DMS53 (cell line): ENCODE data around the gene UBAC2.

Experiments used
- DNase-seq: peaks from one replicate; lab custom pipeline; 2025; lab: John Stamatoyannopoulos, UW

UBAC2 gene

GRCh38 chr13:99418103-99418842 is 217.6 kb downstream of the UBAC2 start:
- no peak for DNase-seq

GRCh38 chr13:99418843-99419140 is 218.1 kb downstream of the UBAC2 start:
- no peak for DNase-seq

GRCh38 chr13:99419591-99420243 is 219.1 kb downstream of the UBAC2 start:
- DNase-seq, result no peak

- DNase-seq, result no peak
These were observed 220.6 kb downstream of the UBAC2 start for GRCh38 chr13:99421271-99421670.

- DNase-seq, result no peak
These were observed 221.3 kb downstream of the UBAC2 start for GRCh38 chr13:99421758-99422585.

- no peak for DNase-seq
These were observed 222.0 kb downstream of the UBAC2 start for GRCh38 chr13:99422586-99423220.

GRCh38 chr13:99425485-99426341 is 225.1 kb downstream of the UBAC2 start:
- DNase-seq, result peak; percentile 1

- no peak for DNase-seq
These were observed 225.8 kb downstream of the UBAC2 start for GRCh38 chr13:99426426-99426825.

GRCh38 chr13:99429670-99430069 is 229.0 kb downstream of the UBAC2 start:
- DNase-seq, result no peak

- no peak for DNase-seq
These were observed 231.4 kb downstream of the UBAC2 start for GRCh38 chr13:99431927-99432608.

- no peak for DNase-seq
These were observed 232.2 kb downstream of the UBAC2 start for GRCh38 chr13:99432609-99433542.

GRCh38 chr13:99433543-99434075 is 233.0 kb downstream of the UBAC2 start:
- no peak for DNase-seq

- DNase-seq, result no peak
These were observed 233.7 kb downstream of the UBAC2 start for GRCh38 chr13:99434258-99434788.

GRCh38 chr13:99435116-99435515 is 234.5 kb downstream of the UBAC2 start:
- no peak for DNase-seq

- no peak for DNase-seq
These were observed 235.3 kb downstream of the UBAC2 start for GRCh38 chr13:99435998-99436397.
